ENCODE results near the gene AATF.

DNA sequence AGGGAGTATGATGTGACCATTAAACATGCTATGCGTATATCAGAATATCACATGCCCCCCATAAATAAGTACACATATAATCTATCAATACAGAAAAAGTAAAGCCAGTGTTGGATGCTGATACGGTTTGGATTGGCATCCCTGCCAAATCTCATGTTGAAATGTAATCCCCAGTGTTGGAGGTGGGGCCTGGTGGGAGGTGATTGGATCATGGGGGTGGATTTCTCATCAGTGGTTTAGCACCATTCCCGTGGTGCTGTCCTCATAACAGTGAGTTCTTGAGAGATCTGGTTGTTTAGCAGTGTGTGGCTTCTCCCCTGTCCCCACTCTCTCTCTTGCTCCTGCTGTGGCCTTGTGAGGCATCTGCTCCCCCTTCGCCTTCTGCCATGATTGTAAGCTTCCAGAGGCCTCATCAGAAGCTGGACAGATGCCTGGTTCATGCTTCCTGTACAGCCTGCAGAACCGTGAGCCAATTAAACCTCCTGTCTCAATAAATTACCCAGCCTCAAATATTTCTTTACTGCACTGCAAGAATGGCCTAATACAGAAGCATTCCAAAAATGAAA lies 88.9 kb downstream of the AATF start:
- TF ChIP-seq ZNF274 (IDR thresholded peaks at IDR 0.05; ENCODE audit: low read depth, low read length) = no peak
- no peak for TF ChIP-seq YY1 (IDR thresholded peaks at IDR 0.05; ENCODE audit: insufficient read depth, insufficient read length)
- TF ChIP-seq SUZ12 (IDR thresholded peaks at IDR 0.05; ENCODE audit: extremely low read depth, insufficient read depth, insufficient read length) = no peak
